Thymus (tissue), 11 donors: ENCODE data around the gene KISS1R. TPM values are rescaled to one million over a fixed set of nuclear protein-coding genes. Genes with fewer than 3 reads are reported as not detected.

Experiments
- DNase-seq, 9 donors: peaks; one replicate each; pipeline ENCODE4 v3.0.0-alpha.2; 2013; ENCODE audit warnings: low spot score in 9 of 9, low read depth in 6 of 9, missing footprints in 1 of 9
- H3K27ac ChIP-seq, 2 donors: one replicate each; pipeline ENCODE4 v1.5.1; 2013; ENCODE audit warnings: control low read depth in 1 of 2, low read depth in 1 of 2, low read length in 1 of 2, mild to moderate bottlenecking in 1 of 2, moderate library complexity in 1 of 2
- H3K27me3 ChIP-seq, 2 donors: one replicate each; pipeline ENCODE4 v1.5.1; 2013; ENCODE audit warnings: low read length in 1 of 2; ENCODE audit not compliant: control insufficient read depth in 2 of 2, insufficient read depth in 1 of 2
- H3K36me3 ChIP-seq, 2 donors: one replicate each; pipeline ENCODE4 v1.5.1; 2013; ENCODE audit warnings: low read length in 1 of 2, mild to moderate bottlenecking in 1 of 2, moderate library complexity in 1 of 2; ENCODE audit not compliant: control insufficient read depth in 2 of 2, insufficient read depth in 2 of 2
- H3K4me1 ChIP-seq, 2 donors: one replicate each; pipeline ENCODE4 v1.5.1; 2013; ENCODE audit warnings: low read length in 2 of 2; ENCODE audit not compliant: control insufficient read depth in 2 of 2, insufficient read depth in 2 of 2
- H3K4me3 ChIP-seq, 2 donors: one replicate each; pipeline ENCODE4 v1.5.1; 2013; ENCODE audit warnings: low read length in 2 of 2, control low read depth in 1 of 2, mild to moderate bottlenecking in 1 of 2
- H3K9me3 ChIP-seq, 2 donors: one replicate each; pipeline ENCODE4 v1.5.1; 2013; ENCODE audit warnings: low read length in 1 of 2, mild to moderate bottlenecking in 1 of 2; ENCODE audit not compliant: control insufficient read depth in 2 of 2, insufficient read depth in 1 of 2
- WGBS: extraction: QIAGEN DNeasy Blood & Tissue Kit; methylation state at CpG from one replicate; pipeline ENCODE4 v1.1.7; 2013; 5-methylcytosine and 5-hydroxymethylcytosine counted together
- polyA plus RNA-seq: library from polyadenylated mRNA; stranded (reverse); fragments of 200-250 nt; gene quantifications from one replicate; pipeline ENCODE4 v1.2.3, GENCODE V29; 2013
- total RNA-seq: library from RNA; stranded (reverse); fragments of 120-200 nt; gene quantifications from one replicate; pipeline ENCODE4 v1.2.4, GENCODE V29; 2013
- donor health status: healthy.

KISS1R gene
- total and polyA plus RNA-seq, 2 donors, result 0.14 to 0.24 TPM

GRCh38 chr19:925526-926322, 8.6 kb downstream of the KISS1R start, which contains the start of gene ARID3A:
ARID3A (plus strand) TSS chr19:926035; CDS start chr19:929529, 3,494 bp downstream.
- DNase-seq, result peak in 6 of 9 donors; percentile 67 to 92 (median 80)
- under 1% methylated on average over 97 of the region's 97 CpGs for WGBS
- H3K27ac ChIP-seq, result peak within 1 kb of the TSS; percentile 57 to 85
- H3K27me3 ChIP-seq, result peaks cover 8 to 27% of the 10 kb centered on the region in 2 donors
- no peaks in the 10 kb centered on the region for H3K9me3 ChIP-seq
- peaks cover 3 to 31% of the 10 kb centered on the region in 2 donors for H3K4me1 ChIP-seq
- peaks cover 4 to 14% of the 10 kb centered on the region in 2 donors for H3K36me3 ChIP-seq
- H3K4me3 ChIP-seq, result peak within 1 kb of the TSS; percentile 91 to 95

DNA sequence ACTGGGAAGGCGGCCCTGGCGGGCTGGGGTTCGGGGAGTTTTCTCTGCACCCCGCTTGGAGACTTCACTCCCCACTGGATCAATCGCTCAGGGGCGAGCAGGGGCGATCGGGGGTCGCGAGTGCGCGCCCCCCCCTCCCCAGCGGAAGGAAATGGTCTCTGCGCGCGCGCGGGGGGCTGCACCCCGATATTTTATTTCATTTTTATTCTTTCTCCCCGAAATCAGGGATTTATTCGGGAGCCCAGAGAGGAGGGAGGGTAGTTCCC, 9.1 kb downstream of the KISS1R start:
- Histone ChIP-seq H3K9me3 (no peaks in the 10 kb centered on the region), H3K36me3 (peaks cover 4 to 18% of the 10 kb centered on the region in 2 donors), H3K4me1 (peaks cover 3 to 27% of the 10 kb centered on the region in 2 donors), H3K27me3 (peaks cover 2 to 22% of the 10 kb centered on the region in 2 donors), H3K27ac (peak overlapping the region; percentile 52 to 53), H3K4me3 (peak overlapping the region; percentile 91 to 95)
- WGBS, result 1% methylated on average over 21 of the region's 21 CpGs
- DNase-seq, result no peak

GRCh38 chr19:926589-927350, 9.6 kb downstream of the KISS1R start:
- Histone ChIP-seq H3K9me3 (no peaks in the 10 kb centered on the region), H3K36me3 (peaks cover 6 to 18% of the 10 kb centered on the region in 2 donors), H3K27ac (peak overlapping the region; percentile 5 to 53), H3K4me1 (peaks cover 3 to 24% of the 10 kb centered on the region in 2 donors), H3K4me3 (peak overlapping the region; percentile 91 to 95), H3K27me3 (peaks cover 0 to 19% of the 10 kb centered on the region in 2 donors)
- 2% methylated on average over 52 of the region's 52 CpGs for WGBS
- DNase-seq, result peak in 3 of 9 donors; percentile 43 to 65 (median 52)

- H3K9me3 ChIP-seq, result no peaks in the 10 kb centered on the region
- DNase-seq, result no peak
- peaks cover 7 to 29% of the 10 kb centered on the region in 2 donors for H3K4me1 ChIP-seq
- no peak overlapping the region for H3K27ac ChIP-seq
- H3K36me3 ChIP-seq, result peaks cover 7 to 24% of the 10 kb centered on the region in 2 donors
- H3K4me3 ChIP-seq, result peak overlapping the region; percentile 91 to 95
- 35% methylated on average over 15 of the region's 15 CpGs for WGBS
- peaks cover 0 to 19% of the 10 kb centered on the region in 2 donors for H3K27me3 ChIP-seq
These were observed 10.2 kb downstream of the KISS1R start for GRCh38 chr19:927351-927779.

- H3K27ac ChIP-seq, result no peak overlapping the region
- H3K27me3 ChIP-seq, result peaks cover 0 to 16% of the 10 kb centered on the region in 2 donors
- H3K9me3 ChIP-seq, result no peaks in the 10 kb centered on the region
- WGBS, result 96% methylated on average over 12 of the region's 12 CpGs
- H3K4me1 ChIP-seq, result peaks cover 13 to 34% of the 10 kb centered on the region in 2 donors
- H3K4me3 ChIP-seq, result no peak overlapping the region
- peaks cover 7 to 24% of the 10 kb centered on the region in 2 donors for H3K36me3 ChIP-seq
- DNase-seq, result no peak
These were observed 10.8 kb downstream of the KISS1R start for GRCh38 chr19:927780-928401.

DNA sequence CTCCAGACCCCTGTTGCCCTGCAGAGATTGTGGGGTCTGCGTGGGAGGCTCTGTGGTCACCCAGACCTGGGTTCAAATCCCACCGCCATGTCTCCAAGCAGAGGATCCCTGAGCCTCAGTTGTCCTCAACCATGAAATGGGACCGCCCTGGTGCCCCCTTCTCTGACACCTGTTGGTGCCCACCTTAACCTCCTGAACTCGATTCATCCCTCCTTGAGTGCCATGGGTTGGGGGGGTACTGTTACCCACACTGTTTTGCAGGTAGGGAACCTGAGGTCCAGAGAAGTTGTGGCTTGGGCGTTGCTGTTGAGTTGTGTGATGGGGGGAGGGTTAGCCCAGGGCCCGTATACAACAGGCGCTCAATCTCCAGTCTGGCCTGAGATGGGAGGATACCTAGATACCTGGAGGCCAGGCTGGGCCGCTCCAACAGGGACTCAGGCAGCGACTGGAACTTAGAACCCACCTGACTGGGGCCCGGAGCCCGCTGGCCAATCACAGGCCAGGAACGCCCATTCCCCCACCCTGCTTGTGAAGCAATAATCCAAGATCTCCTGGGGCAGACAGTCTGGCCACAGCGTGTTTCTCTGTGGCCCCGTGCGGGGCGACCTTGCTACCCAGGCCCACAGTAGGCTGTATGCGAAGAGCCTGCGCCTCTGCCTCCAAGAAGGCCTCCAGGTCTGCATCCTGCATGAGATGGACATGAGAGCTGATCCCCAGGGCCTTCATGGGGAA, 11.5 kb downstream of the KISS1R start:
- Histone ChIP-seq H3K4me3 (no peak overlapping the region), H3K4me1 (peaks cover 18 to 42% of the 10 kb centered on the region in 2 donors), H3K27ac (no peak overlapping the region), H3K27me3 (peaks cover 0 to 11% of the 10 kb centered on the region in 2 donors), H3K36me3 (peaks cover 7 to 24% of the 10 kb centered on the region in 2 donors), H3K9me3 (no peaks in the 10 kb centered on the region)
- no peak for DNase-seq
- WGBS, result 97% methylated on average over 18 of the region's 18 CpGs

- WGBS, result 97% methylated on average over 51 of the region's 51 CpGs
- Histone ChIP-seq H3K4me3 (no peak overlapping the region), H3K27ac (no peak overlapping the region), H3K36me3 (peaks cover 7 to 24% of the 10 kb centered on the region in 2 donors), H3K4me1 (peaks cover 18 to 42% of the 10 kb centered on the region in 2 donors), H3K27me3 (peaks cover 0 to 6% of the 10 kb centered on the region in 2 donors), H3K9me3 (no peaks in the 10 kb centered on the region)
- no peak for DNase-seq
These were observed 12.2 kb downstream of the KISS1R start for GRCh38 chr19:929203-929890.

DNA sequence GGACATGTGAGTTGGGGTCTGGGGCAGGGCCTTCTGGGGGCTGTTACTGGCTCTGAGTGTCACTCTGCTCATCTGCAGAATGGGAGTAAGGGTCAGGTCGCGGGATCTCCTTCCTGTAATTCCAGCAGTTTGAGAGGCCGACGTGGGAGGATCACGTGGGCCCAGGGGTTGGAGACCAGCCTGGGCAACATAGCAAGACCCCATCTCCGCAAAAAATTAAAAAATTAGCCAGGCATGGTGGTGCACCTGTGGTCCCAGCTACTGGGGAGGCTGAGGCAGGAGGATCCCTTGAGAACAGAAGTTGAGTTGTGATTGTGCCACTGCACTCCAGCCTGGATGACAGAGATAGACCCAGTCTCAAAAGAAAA, 12.7 kb downstream of the KISS1R start:
- Histone ChIP-seq H3K27ac (no peak overlapping the region), H3K4me1 (peaks cover 18 to 43% of the 10 kb centered on the region in 2 donors), H3K36me3 (peaks cover 9 to 24% of the 10 kb centered on the region in 2 donors), H3K9me3 (no peaks in the 10 kb centered on the region), H3K27me3 (peaks cover 0 to 1% of the 10 kb centered on the region in 2 donors), H3K4me3 (no peak overlapping the region)
- WGBS, result 96% methylated on average over 6 of the region's 6 CpGs
- DNase-seq, result no peak
